Transverse colon (tissue), 4 donors: Measurements from ENCODE around the gene MYO18B.

Experiments used
- EP300 ChIP-seq: sonication (generic); formaldehyde crosslinking; IDR thresholded peaks from one replicate; pipeline ENCODE4 v1.6.1; 2017; ENCODE audit warnings: antibody characterized with exemption, low read depth
- POLR2A ChIP-seq: fragments of 450-650 bp; IDR thresholded peaks from one replicate; pipeline ENCODE4 v1.6.1; 2016; ENCODE audit warnings: antibody characterized with exemption, mild to moderate bottlenecking, moderate library complexity
- POLR2AphosphoS5 ChIP-seq, 3 donors: sonication (generic); formaldehyde crosslinking; IDR thresholded peaks; one replicate each; pipeline ENCODE4 v1.6.1; 2016; ENCODE audit warnings: antibody characterized with exemption in 3 of 3
- TF ChIP-seq, protein P1 (sequence below), 5 experiments: fragments of 200-600 bp in 3 of 5; fragments of 450-650 bp in 2 of 5; sonication (generic) in 3 of 5; IDR thresholded peaks; 1 replicate in 2 of 5; 2 replicates in 3 of 5; pipeline ENCODE4 v1.5.1; 2016 to 2017; ENCODE audit warnings: antibody characterized with exemption in 5 of 5, inconsistent platforms in 3 of 5, mild to moderate bottlenecking in 2 of 5, moderate library complexity in 1 of 5

DNA sequence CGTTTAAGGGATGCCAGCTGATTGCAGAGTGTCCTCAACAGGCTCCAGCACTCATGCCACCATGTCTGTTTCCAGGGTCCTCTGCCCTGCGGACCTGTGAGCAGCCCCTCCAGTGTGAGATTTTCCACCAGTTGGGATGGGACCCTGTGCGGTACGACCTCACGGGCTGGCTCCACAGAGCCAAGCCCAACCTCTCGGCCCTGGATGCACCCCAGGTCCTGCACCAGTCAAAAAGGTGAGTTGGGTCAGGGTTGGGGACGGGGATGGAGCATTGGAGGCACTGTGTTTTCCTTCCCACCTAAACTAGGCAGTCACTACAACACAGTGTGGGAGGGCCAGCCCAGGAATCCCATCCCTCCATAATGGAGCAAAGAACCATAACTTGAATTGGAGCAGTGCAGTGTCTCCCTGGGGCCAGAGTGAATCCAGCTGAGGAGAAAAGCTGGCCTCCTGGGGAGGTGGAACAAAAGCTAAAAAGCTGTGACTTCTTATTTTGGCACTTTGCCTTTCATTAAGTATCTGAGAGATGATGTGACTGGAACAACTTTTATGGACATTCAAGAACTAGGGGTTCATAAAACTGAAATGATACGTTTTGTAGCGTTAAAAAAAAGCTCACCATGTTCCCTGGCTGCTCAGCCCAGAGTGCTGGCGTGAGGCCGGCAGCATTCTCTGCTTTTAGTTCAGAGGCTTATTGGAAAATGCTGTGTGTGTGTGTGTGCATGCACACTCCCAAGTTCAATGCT lies 101.8 kb downstream of the MYO18B start:
- TF ChIP-seq, protein P1, sequence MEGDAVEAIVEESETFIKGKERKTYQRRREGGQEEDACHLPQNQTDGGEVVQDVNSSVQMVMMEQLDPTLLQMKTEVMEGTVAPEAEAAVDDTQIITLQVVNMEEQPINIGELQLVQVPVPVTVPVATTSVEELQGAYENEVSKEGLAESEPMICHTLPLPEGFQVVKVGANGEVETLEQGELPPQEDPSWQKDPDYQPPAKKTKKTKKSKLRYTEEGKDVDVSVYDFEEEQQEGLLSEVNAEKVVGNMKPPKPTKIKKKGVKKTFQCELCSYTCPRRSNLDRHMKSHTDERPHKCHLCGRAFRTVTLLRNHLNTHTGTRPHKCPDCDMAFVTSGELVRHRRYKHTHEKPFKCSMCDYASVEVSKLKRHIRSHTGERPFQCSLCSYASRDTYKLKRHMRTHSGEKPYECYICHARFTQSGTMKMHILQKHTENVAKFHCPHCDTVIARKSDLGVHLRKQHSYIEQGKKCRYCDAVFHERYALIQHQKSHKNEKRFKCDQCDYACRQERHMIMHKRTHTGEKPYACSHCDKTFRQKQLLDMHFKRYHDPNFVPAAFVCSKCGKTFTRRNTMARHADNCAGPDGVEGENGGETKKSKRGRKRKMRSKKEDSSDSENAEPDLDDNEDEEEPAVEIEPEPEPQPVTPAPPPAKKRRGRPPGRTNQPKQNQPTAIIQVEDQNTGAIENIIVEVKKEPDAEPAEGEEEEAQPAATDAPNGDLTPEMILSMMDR (IDR thresholded peaks at IDR 0.05) = no peak
- no peak for TF ChIP-seq POLR2A
- no peak for TF ChIP-seq POLR2AphosphoS5 (IDR thresholded peaks at IDR 0.05)
- TF ChIP-seq EP300 = no peak
